HEK293 (cell line): ENCODE results near the gene PCDHA6.

ENCODE experiments used
- CTCF ChIA-PET: fragments of 350-600 bp; formaldehyde crosslinking; extraction: SDS; loops from one replicate; lab custom pipeline; 2021; ENCODE audit warnings: antibody characterized with exemption; lab: Yijun Ruan, JAX
- POLR2A ChIA-PET: fragments of 300-600 bp; formaldehyde crosslinking; extraction: SDS; loops from one replicate; lab custom pipeline; 2020; ENCODE audit warnings: antibody characterized with exemption, inconsistent platforms; lab: Yijun Ruan, JAX
- H3K27ac ChIP-seq: fragments of 200-500 bp; sonication (Bioruptor generic); 2 replicates; pipeline ENCODE4 v1.5.1; 2014; ENCODE audit warnings: low read depth, low read length, control low read depth, inconsistent platforms; ENCODE audit errors: extremely low read depth
- H3K36me3 ChIP-seq, 2 experiments: fragments of 200-500 bp in 1 of 2; sonication (Bioruptor generic) in 1 of 2; 1 replicate in 1 of 2; 2 replicates in 1 of 2; pipeline ENCODE4 v1.5.1; 2014 to 2017; ENCODE audit warnings: inconsistent platforms in 2 of 2, low read length in 2 of 2; ENCODE audit not compliant: control insufficient read depth in 2 of 2, insufficient read depth in 1 of 2
- H3K4me1 ChIP-seq: fragments of 200-500 bp; sonication (Bioruptor generic); 2 replicates; pipeline ENCODE4 v1.5.1; 2014; ENCODE audit warnings: mild to moderate bottlenecking, low read length, inconsistent platforms; ENCODE audit not compliant: control insufficient read depth, insufficient read depth
- H3K4me3 ChIP-seq: 2 replicates; pipeline ENCODE4 v1.5.1; 2011; ENCODE audit warnings: low read depth, mild to moderate bottlenecking, control low read depth, low read length, moderate library complexity
- H3K9me3 ChIP-seq: fragments of 200-500 bp; sonication (Bioruptor generic); 2 replicates; pipeline ENCODE4 v1.5.1; 2014; ENCODE audit warnings: low read depth, low read length, inconsistent platforms; ENCODE audit not compliant: control insufficient read depth, insufficient read depth
- EGR2 ChIP-seq: fragments of 450-650 bp; formaldehyde crosslinking; IDR thresholded peaks from 2 replicates; pipeline ENCODE4 v1.5.1; 2016; ENCODE audit warnings: low read depth, missing biosample characterization, missing genetic modification characterization
- GLIS1 ChIP-seq: fragments of 450-650 bp; formaldehyde crosslinking; IDR thresholded peaks from 2 replicates; pipeline ENCODE4 v1.5.1; 2016; ENCODE audit warnings: missing biosample characterization, missing genetic modification characterization
- HOXC10 ChIP-seq: sonication (generic); formaldehyde crosslinking; IDR thresholded peaks from 2 replicates; pipeline ENCODE4 v1.8.1; 2023; ENCODE audit warnings: mild to moderate bottlenecking, missing genetic modification reagents
- PRDM1 ChIP-seq: fragments of 450-650 bp; formaldehyde crosslinking; IDR thresholded peaks from 2 replicates; pipeline ENCODE4; 2016; ENCODE audit warnings: missing biosample characterization, missing genetic modification characterization
- SP2 ChIP-seq: fragments of 450-650 bp; formaldehyde crosslinking; IDR thresholded peaks from 2 replicates; pipeline ENCODE4 v1.5.1; 2016; ENCODE audit warnings: missing biosample characterization, missing genetic modification characterization
- ZBTB17 ChIP-seq: fragments of 450-650 bp; formaldehyde crosslinking; IDR thresholded peaks from 2 replicates; pipeline ENCODE4 v1.5.1; 2016; ENCODE audit warnings: missing biosample characterization, missing genetic modification characterization
- ZNF202 ChIP-seq: fragments of 450-650 bp; formaldehyde crosslinking; IDR thresholded peaks from 2 replicates; pipeline ENCODE4 v1.5.1; 2016; ENCODE audit warnings: missing biosample characterization, missing genetic modification characterization, borderline replicate concordance
- ZNF335 ChIP-seq: fragments of 450-650 bp; formaldehyde crosslinking; conservative IDR thresholded peaks from 2 replicates; pipeline ENCODE4 v1.5.1; 2016; ENCODE audit warnings: missing biosample characterization, missing genetic modification characterization
- ZNF423 ChIP-seq: fragments of 450-650 bp; formaldehyde crosslinking; IDR thresholded peaks from 2 replicates; pipeline ENCODE4 v1.5.1; 2016; ENCODE audit warnings: missing biosample characterization, missing genetic modification characterization
- ZNF48 ChIP-seq: fragments of 450-650 bp; formaldehyde crosslinking; IDR thresholded peaks from 2 replicates; pipeline ENCODE4 v1.5.1; 2016; ENCODE audit warnings: missing biosample characterization, missing genetic modification characterization
- ZNF501 ChIP-seq: fragments of 450-650 bp; formaldehyde crosslinking; IDR thresholded peaks from 2 replicates; pipeline ENCODE4 v1.5.1; 2016; ENCODE audit warnings: missing biosample characterization, missing genetic modification characterization
- ZNF600 ChIP-seq: fragments of 450-650 bp; formaldehyde crosslinking; IDR thresholded peaks from 2 replicates; pipeline ENCODE4 v1.5.1; 2016; ENCODE audit warnings: missing biosample characterization, missing genetic modification characterization
- ZNF623 ChIP-seq: fragments of 450-650 bp; formaldehyde crosslinking; IDR thresholded peaks from 2 replicates; pipeline ENCODE4 v1.5.1; 2016; ENCODE audit warnings: missing biosample characterization, missing genetic modification characterization
- ZNF624 ChIP-seq: fragments of 450-650 bp; formaldehyde crosslinking; IDR thresholded peaks from 2 replicates; pipeline ENCODE4 v1.5.1; 2017; ENCODE audit warnings: missing biosample characterization, missing genetic modification characterization
- ZNF654 ChIP-seq: fragments of 450-650 bp; formaldehyde crosslinking; IDR thresholded peaks from 2 replicates; pipeline ENCODE4 v1.5.1; 2016; ENCODE audit warnings: low read depth, missing biosample characterization, missing genetic modification characterization
- ZNF785 ChIP-seq: fragments of 450-650 bp; formaldehyde crosslinking; IDR thresholded peaks from 2 replicates; pipeline ENCODE4 v1.5.1; 2016; ENCODE audit warnings: missing biosample characterization, missing genetic modification characterization
- ZNF791 ChIP-seq: fragments of 450-650 bp; formaldehyde crosslinking; IDR thresholded peaks from 2 replicates; pipeline ENCODE4 v1.5.1; 2016; ENCODE audit warnings: missing biosample characterization, missing genetic modification characterization
- ZNF837 ChIP-seq: fragments of 450-650 bp; formaldehyde crosslinking; IDR thresholded peaks from 2 replicates; pipeline ENCODE4 v1.5.1; 2016; ENCODE audit warnings: missing biosample characterization, missing genetic modification characterization
- TF ChIP-seq, protein P1 (sequence below): fragments of 450-650 bp; formaldehyde crosslinking; IDR thresholded peaks from 2 replicates; pipeline ENCODE4 v1.5.1; 2017; ENCODE audit warnings: missing biosample characterization, missing genetic modification characterization
- TF ChIP-seq, protein P2 (sequence below): fragments of 450-650 bp; formaldehyde crosslinking; IDR thresholded peaks from 2 replicates; pipeline ENCODE4 v1.5.1; 2016; ENCODE audit warnings: missing biosample characterization, missing genetic modification characterization
- TF ChIP-seq, protein P3 (sequence below): fragments of 450-650 bp; formaldehyde crosslinking; conservative IDR thresholded peaks from 2 replicates; pipeline ENCODE4 v1.5.1; 2016; ENCODE audit warnings: low read depth, missing biosample characterization, missing genetic modification characterization
- TF ChIP-seq, protein P4 (sequence below): fragments of 450-650 bp; formaldehyde crosslinking; IDR thresholded peaks from 2 replicates; pipeline ENCODE4 v1.5.1; 2016; ENCODE audit warnings: missing biosample characterization, missing genetic modification characterization

PCDHA6 gene

DNA sequence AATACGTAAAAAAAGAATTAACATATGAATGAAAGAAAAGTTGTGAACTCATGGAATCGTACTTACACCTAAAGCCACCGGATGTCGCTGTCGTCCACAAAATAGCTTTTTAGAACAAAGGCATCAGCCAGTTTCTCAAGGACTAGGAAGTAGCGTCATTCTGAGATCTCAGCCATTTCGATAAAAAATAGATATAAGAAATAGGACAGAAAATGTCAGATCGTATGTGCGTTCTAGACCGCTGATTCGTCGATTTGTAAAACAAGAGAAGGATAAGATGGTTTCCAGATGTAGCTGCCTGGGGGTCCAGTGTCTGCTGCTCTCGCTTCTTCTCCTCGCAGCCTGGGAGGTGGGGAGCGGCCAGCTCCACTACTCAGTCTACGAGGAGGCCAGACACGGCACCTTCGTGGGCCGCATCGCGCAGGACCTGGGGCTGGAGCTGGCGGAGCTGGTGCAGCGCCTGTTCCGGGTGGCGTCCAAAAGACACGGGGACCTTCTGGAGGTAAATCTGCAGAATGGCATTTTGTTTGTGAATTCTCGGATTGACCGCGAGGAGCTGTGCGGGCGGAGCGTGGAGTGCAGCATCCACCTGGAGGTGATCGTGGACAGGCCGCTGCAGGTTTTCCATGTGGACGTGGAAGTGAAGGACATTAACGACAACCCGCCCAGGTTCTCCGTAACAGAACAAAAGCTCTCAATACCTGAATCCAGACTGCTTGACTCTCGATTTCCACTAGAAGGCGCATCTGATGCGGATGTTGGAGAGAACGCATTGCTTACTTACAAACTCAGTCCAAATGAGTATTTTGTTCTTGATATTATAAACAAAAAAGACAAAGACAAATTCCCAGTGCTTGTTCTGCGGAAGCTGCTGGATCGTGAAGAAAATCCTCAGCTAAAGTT lies 28.3 kb downstream of the PCDHA6 start, which contains the start of gene PCDHA10:
Gene PCDHA10 (plus strand): TSS at position 126 of the 903 bp plus-strand sequence. CDS start 152 bp downstream, at position 278.
- CTCF ChIA-PET = interaction anchor here (0.6 to 2.0 kb wide), 21 partner anchors 9 to 658 kb away, joined by 3 to 20 read pairs (median 4); partner anchors contain the start of genes PCDHA11, PCDHA12 and PCDHA13
- Histone ChIP-seq H3K4me3 (peak within 1 kb of the TSS; percentile 10), H3K27ac (no peak within 1 kb of the TSS), H3K36me3 (no peaks in the 10 kb centered on the region), H3K9me3 (no peaks in the 10 kb centered on the region; the same call in none of the 2 replicates), H3K4me1 (no peaks in the 10 kb centered on the region)
- TF ChIP-seq ZNF501 (tag by site-specific recombination) (no peak), ZNF48 (no peak), EGR2 (tag by site-specific recombination) (no peak), ZNF624 (no peak), ZNF654 (tag by site-specific recombination) (peak; percentile 63), ZNF202 (no peak), ZNF791 (tag by site-specific recombination) (no peak), HOXC10 (CRISPR knock-in tag) (no peak), ZNF837 (tag by site-specific recombination) (no peak), GLIS1 (peak; percentile 50; the same call in 1 of the 2 replicates), ZBTB17 (peak; percentile 48), ZNF335 (peak; percentile 57; the same call in 1 of the 2 replicates), ZNF600 (0 out of 2 replicates have a peak, but pooled peaks have one; percentile 22), PRDM1 (no peak), ZNF623 (tag by site-specific recombination) (no peak)
- TF ChIP-seq, protein P1, sequence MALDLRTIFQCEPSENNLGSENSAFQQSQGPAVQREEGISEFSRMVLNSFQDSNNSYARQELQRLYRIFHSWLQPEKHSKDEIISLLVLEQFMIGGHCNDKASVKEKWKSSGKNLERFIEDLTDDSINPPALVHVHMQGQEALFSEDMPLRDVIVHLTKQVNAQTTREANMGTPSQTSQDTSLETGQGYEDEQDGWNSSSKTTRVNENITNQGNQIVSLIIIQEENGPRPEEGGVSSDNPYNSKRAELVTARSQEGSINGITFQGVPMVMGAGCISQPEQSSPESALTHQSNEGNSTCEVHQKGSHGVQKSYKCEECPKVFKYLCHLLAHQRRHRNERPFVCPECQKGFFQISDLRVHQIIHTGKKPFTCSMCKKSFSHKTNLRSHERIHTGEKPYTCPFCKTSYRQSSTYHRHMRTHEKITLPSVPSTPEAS (tag by site-specific recombination) = no peak
- POLR2A ChIA-PET = no interaction called here

DNA sequence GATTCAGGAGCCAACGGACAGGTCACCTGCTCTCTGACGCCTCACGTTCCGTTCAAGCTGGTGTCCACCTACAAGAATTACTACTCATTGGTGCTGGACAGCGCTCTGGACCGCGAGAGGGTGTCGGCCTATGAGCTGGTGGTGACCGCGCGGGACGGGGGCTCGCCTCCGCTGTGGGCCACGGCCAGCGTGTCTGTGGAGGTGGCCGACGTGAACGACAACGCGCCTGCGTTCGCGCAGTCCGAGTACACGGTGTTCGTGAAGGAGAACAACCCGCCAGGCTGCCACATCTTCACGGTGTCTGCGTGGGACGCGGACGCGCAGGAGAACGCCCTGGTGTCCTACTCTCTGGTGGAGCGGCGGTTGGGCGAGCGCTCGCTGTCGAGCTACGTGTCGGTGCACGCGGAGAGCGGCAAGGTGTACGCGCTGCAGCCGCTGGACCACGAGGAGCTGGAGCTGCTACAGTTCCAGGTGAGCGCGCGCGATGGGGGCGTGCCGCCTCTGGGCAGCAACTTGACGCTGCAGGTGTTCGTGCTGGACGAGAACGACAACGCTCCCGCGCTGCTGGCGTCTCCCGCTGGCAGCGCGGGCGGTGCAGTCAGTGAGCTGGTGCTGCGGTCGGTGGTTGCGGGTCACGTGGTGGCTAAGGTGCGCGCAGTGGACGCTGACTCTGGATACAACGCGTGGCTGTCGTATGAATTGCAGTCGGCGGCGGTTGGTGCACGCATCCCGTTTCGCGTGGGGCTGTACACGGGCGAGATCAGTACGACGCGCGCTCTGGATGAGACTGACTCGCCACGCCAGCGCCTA lies 29.6 kb downstream of the PCDHA6 start:
- POLR2A ChIA-PET = no interaction called here
- TF ChIP-seq ZNF202 (0 out of 2 replicates have a peak, but pooled peaks have one; percentile 24), ZNF785 (tag by site-specific recombination) (no peak), SP2 (no peak), ZNF423 (tag by site-specific recombination) (no peak)
- TF ChIP-seq, protein P2, sequence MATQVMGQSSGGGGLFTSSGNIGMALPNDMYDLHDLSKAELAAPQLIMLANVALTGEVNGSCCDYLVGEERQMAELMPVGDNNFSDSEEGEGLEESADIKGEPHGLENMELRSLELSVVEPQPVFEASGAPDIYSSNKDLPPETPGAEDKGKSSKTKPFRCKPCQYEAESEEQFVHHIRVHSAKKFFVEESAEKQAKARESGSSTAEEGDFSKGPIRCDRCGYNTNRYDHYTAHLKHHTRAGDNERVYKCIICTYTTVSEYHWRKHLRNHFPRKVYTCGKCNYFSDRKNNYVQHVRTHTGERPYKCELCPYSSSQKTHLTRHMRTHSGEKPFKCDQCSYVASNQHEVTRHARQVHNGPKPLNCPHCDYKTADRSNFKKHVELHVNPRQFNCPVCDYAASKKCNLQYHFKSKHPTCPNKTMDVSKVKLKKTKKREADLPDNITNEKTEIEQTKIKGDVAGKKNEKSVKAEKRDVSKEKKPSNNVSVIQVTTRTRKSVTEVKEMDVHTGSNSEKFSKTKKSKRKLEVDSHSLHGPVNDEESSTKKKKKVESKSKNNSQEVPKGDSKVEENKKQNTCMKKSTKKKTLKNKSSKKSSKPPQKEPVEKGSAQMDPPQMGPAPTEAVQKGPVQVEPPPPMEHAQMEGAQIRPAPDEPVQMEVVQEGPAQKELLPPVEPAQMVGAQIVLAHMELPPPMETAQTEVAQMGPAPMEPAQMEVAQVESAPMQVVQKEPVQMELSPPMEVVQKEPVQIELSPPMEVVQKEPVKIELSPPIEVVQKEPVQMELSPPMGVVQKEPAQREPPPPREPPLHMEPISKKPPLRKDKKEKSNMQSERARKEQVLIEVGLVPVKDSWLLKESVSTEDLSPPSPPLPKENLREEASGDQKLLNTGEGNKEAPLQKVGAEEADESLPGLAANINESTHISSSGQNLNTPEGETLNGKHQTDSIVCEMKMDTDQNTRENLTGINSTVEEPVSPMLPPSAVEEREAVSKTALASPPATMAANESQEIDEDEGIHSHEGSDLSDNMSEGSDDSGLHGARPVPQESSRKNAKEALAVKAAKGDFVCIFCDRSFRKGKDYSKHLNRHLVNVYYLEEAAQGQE (tag by site-specific recombination) = peak; percentile 29; the same call in 1 of the 2 replicates
- TF ChIP-seq, protein P3, sequence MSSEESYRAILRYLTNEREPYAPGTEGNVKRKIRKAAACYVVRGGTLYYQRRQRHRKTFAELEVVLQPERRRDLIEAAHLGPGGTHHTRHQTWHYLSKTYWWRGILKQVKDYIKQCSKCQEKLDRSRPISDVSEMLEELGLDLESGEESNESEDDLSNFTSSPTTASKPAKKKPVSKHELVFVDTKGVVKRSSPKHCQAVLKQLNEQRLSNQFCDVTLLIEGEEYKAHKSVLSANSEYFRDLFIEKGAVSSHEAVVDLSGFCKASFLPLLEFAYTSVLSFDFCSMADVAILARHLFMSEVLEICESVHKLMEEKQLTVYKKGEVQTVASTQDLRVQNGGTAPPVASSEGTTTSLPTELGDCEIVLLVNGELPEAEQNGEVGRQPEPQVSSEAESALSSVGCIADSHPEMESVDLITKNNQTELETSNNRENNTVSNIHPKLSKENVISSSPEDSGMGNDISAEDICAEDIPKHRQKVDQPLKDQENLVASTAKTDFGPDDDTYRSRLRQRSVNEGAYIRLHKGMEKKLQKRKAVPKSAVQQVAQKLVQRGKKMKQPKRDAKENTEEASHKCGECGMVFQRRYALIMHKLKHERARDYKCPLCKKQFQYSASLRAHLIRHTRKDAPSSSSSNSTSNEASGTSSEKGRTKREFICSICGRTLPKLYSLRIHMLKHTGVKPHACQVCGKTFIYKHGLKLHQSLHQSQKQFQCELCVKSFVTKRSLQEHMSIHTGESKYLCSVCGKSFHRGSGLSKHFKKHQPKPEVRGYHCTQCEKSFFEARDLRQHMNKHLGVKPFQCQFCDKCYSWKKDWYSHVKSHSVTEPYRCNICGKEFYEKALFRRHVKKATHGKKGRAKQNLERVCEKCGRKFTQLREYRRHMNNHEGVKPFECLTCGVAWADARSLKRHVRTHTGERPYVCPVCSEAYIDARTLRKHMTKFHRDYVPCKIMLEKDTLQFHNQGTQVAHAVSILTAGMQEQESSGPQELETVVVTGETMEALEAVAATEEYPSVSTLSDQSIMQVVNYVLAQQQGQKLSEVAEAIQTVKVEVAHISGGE = no peak
- TF ChIP-seq, protein P4, sequence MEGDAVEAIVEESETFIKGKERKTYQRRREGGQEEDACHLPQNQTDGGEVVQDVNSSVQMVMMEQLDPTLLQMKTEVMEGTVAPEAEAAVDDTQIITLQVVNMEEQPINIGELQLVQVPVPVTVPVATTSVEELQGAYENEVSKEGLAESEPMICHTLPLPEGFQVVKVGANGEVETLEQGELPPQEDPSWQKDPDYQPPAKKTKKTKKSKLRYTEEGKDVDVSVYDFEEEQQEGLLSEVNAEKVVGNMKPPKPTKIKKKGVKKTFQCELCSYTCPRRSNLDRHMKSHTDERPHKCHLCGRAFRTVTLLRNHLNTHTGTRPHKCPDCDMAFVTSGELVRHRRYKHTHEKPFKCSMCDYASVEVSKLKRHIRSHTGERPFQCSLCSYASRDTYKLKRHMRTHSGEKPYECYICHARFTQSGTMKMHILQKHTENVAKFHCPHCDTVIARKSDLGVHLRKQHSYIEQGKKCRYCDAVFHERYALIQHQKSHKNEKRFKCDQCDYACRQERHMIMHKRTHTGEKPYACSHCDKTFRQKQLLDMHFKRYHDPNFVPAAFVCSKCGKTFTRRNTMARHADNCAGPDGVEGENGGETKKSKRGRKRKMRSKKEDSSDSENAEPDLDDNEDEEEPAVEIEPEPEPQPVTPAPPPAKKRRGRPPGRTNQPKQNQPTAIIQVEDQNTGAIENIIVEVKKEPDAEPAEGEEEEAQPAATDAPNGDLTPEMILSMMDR (tag by site-specific recombination) = no peak
- CTCF ChIA-PET = interaction anchor here (0.6 to 2.0 kb wide), 7 partner anchors 8 to 189 kb away, joined by 3 to 20 read pairs (median 6); partner anchors contain the start of genes PCDHA11, PCDHA12 and PCDHA8
- H3K4me3 ChIP-seq = no peak overlapping the region
- no peaks in the 10 kb centered on the region; the same call in none of the 2 replicates for H3K9me3 ChIP-seq
- H3K4me1 ChIP-seq = no peaks in the 10 kb centered on the region
- H3K36me3 ChIP-seq = no peaks in the 10 kb centered on the region
- no peak overlapping the region for H3K27ac ChIP-seq
